Eye (tissue), 1 donor: ENCODE data around the gene FGF11.

ENCODE experiments used
- DNase-seq: peaks from one replicate; pipeline ENCODE4 v3.0.0-alpha.2; 2015

FGF11 gene

DNA sequence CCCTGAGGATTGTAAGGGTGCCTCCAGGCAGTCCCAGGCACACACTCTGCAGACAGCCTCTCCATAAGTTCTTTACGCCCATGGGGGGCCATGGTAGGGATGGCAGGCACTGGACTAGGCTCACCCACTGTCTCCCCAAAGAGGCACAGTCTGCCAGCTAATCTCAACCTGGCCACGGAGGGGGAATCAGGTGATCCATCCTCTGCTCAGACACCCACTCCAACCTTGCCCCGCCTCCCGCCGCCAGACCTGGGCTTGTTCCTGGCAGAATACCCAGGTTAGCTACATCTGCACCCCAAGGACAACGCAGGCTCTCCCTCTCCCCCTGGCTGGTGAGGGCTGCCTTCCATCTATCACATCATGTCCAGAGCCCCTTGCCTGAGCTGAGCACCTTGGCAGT, 30.4 kb upstream of the FGF11 start:
- DNase-seq, result no peak

DNA sequence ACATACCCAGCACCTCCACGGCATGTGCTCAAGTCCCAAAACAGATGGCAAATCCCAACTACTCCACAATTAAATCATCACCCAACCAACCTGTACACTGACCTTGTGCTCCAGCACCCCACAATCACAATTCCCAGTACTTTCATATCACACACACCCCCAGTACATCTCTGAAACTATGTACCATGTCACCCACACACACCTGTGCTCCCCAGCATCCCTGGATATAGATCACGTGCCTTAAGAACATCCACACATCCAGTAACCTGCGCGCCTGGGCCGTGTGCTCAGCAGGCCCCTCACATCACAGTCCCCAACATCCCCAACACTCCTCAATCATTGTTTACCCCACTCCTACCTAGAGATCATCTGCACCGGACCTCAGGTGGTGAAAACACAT, 29.6 kb upstream of the FGF11 start:
- DNase-seq, result no peak

DNA sequence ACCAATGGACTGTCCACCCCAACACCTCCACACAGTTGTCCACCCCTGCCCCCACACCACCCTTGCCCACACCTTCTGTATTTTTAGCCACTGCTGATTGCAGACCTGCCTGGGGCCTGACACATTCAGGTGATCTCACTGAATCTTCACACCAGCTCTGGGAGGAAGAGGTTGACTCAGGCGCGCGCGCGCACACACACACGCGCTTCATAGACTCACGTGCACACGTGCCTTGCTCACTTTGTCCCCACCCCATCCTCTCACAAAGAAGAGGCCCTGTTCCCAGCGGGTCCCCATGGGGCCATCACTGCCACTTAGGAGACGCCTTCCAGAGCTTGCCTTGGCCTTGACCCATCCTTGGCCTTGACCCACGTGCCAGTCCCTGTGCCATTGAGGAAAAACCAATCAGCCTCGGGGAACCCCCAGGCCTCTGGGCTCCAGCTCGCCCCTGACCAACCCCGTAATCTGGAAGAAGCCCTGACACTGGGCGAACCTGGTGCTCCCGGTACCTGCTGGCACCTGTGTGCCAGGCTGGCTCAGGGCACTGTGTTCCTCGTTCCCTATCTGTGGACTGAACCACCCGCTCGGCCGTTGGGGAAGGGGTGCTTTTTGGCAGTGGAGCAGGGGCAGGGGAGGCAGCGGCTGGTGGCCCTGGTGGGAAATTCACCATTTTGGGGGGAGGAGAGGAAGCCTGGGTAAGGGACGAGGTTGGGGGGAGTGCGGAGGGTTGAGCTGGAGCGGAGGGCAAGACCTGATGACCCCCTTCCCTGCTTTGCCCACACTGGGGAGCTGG, 28.5 kb upstream of the FGF11 start:
- DNase-seq, result no peak

DNA sequence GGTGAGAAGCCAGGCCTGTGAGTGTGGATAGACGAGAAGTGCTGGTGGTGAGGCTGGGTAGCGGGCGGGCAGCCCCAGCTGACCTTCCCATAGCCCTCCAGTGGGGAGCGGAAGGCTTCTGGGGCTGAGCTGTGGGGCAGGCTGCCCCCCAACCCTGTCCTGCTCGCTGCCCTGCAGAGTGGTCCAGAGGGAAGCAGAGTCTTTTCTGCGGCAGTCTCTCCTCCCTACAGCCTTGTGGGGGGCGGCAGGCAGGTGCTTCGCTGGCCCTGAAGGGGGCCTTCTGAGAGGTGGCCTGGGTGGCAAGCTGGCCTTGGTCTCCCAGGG, 27.9 kb upstream of the FGF11 start:
- DNase-seq, result no peak

DNA sequence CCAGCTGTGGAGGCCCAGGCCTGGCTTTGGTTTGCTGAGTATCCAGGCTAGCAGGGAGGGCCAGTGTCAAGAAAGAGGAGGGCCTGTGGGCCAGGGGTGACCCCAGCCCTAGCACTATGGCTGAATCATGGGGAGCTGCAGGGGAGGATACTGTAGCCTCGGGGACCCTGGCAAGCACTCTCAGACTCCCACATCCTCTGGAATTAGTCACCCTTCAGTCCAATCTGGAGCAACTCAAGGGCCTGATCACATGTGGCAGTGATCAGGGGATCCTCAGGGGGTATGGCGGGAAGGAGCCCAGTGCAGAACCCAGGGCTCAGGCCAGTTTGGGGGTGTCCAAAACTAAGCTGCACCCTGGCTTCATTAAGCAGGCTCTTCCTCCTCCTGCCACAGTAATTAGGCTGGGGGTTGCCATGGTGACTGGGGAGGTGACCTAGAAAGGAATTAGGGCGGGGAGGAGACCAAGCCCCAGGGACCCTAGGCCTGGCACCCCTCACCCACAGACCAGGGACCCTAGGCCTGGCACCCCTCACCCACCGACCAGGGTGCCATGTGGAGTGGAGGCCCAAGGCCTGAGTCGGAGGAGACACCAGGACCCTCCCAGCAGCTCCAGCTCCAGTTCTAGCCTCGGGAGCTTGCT, 25.8 kb upstream of the FGF11 start:
- peak; percentile 64 for DNase-seq

DNA sequence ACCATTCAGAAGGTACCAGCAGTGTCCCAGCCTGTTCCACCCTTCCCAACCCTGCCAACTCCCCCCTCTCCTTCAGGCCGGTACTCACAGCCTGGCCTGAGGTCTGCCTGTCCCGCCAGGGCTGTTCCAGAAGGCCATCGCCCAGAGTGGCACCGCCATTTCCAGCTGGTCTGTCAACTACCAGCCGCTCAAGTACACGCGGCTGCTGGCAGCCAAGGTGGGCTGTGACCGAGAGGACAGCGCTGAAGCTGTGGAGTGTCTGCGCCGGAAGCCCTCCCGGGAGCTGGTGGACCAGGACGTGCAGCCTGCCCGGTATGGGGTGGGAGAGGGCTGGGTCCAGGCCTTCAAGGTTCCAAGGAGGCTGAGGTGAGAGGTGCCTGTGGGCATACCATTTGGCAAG, 24.5 kb upstream of the FGF11 start:
- no peak for DNase-seq

DNA sequence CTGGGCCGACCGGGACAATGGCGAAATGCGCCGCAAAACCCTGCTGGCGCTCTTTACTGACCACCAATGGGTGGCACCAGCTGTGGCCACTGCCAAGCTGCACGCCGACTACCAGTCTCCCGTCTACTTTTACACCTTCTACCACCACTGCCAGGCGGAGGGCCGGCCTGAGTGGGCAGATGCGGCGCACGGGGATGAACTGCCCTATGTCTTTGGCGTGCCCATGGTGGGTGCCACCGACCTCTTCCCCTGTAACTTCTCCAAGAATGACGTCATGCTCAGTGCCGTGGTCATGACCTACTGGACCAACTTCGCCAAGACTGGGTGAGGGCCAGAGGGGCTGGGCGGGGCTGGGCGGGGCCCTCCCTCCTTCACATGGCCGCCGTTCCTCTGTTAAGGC, 23.5 kb upstream of the FGF11 start:
- no peak for DNase-seq

DNA sequence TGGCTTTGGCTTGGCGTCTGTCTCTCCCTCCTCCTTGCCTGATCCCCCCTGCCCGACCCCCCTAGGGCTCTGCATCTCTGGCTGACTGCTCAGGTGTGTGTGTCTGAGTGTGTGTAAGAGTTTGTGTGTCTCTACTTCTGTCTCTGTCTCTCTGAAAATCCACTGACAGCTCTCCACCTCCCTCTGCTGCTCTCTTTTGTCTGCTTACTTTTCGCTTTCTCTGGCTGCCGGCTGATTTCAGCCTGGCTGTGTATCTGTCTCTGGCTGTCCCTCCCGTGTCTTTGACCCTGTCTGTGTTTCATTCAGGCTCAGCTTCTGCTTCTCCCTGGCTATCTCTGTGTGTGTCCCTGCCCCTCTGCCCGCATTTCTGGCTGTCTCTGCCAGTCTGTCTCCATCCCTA, 23.0 kb upstream of the FGF11 start:
- no peak for DNase-seq

DNA sequence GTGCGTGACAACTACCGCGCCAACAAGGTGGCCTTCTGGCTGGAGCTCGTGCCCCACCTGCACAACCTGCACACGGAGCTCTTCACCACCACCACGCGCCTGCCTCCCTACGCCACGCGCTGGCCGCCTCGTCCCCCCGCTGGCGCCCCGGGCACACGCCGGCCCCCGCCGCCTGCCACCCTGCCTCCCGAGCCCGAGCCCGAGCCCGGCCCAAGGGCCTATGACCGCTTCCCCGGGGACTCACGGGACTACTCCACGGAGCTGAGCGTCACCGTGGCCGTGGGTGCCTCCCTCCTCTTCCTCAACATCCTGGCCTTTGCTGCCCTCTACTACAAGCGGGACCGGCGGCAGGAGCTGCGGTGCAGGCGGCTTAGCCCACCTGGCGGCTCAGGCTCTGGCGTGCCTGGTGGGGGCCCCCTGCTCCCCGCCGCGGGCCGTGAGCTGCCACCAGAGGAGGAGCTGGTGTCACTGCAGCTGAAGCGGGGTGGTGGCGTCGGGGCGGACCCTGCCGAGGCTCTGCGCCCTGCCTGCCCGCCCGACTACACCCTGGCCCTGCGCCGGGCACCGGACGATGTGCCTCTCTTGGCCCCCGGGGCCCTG, 22.2 kb upstream of the FGF11 start:
- DNase-seq, result no peak

DNA sequence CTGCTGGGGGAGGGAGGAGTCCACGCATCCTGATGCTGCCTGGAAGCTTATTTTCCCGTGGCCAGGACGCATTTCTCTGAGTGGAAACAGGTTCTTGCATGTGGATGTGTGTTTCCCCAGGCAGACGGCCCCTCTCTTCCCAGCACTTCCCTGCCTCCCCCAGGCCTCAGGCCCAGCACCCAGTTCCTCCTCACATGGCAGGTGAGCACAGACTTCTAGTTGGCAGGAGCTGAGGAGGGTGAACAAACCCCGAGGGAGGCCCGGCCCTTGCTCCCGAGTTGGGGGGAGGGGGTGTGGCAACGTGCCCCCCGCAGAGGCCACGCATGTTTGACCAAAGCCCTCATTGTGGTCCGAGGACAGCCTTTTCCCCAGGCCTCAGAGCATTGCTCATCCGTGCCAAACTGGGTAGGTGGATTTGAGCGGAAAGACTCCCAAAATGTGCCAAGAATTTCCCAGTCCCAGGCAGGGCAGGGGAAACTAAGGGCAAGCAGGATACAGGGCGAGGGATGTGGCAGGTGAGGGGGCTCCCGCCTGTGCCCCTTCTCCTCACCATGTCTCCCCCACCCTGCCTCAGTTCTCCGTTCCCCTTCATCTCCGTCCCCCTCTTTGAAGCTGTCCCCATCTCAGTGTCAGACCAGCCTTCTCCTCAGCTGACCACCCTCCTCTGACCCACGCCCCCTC, 20.7 kb upstream of the FGF11 start:
- no peak for DNase-seq

DNA sequence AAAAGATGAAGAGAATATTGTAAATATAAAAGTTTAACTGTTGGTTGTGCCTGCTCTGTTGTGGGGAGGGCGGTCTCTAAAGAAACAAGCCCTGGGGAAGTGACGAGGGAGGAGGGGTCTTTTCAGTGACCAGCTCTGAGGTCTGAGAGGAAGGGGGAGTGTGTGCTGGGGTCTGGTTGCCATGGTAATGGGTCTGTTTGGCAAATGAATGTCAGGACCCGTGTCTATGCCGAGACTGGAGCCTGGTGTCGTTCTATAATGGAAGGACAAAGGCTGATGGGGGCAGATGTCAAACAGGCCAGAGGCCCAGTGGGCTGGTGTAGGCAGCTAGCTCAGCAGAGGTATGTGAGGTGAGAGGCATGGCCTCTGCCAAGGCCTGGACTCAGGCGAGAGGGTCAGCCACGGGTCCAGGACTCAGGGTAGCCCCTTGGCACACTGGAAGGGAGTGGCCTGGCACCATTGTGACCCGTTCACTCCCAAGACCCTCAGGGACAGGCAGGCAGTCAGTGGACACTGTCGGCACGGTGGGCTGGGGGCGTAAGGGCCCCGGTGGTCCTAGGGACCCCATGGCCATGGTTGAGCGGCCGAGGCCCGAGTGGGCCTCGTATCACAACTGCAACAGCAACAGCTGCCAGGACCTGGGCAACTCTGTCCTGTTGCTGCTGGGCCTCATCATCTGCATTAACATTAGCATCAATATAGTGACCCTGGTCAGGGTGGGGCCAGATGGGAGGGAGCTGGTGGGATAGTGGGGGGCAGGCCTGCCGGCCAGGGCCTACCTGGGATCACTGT, 19.3 kb upstream of the FGF11 start, which contains the start of gene SPEM1:
Gene SPEM1, plus strand, starts transcription at position 506 of the 792 bp plus-strand sequence. Its CDS starts 61 bp downstream, at position 567.
- peak; percentile 80 for DNase-seq

DNA sequence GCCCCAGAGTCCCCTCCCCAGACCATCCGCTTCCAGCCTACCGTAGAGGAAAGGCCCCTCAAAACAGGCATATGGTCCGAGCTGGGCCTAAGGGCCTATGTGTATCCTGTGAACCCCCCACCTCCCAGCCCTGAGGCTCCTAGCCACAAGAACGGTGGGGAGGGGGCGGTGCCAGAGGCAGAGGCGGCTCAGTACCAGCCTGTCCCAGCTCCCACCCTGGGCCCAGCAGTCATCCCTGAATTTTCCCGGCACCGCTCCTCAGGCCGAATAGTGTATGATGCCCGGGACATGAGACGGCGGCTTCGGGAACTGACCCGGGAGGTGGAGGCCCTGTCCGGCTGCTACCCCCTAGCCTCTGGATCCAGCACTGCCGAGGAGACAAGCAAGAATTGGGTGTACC, 18.1 kb upstream of the FGF11 start:
- DNase-seq, result no peak

DNA sequence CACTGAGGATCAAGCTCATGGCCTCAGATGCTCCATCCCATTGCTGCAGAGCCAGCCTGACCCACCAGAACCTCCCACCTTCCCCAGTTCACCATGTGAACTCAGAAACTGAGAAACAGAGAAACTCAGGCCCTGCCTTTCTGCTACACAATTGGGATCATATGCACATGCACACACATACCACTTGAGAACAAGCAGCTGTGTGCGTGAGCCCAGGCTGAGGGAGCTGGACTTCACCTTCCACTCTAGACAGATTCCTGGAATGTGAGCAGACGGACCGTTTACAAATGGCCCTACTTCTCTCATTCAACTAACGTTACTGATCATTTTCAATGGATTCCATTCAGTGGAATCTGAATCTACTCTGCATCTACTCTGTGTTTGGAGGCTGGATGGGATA, 15.6 kb upstream of the FGF11 start:
- DNase-seq, result no peak

DNA sequence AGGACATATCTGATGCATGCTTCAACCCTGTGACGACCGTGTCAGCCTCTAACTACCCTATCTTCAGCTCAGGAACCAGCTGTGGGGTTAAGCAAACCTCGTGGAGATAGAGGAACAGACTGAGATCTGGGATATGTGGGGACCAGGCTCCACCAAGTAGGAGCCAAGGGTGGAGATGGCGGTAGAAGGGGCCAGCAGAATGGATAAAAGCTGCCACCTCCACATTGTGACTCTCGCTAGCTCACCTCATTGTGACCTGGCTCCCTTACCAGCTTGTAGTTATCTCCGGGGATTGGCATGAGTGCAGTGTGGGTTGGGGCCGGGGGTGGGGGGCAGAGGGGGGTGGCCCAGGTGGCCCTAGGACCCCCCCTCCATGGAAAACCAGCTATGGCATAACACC, 14.0 kb upstream of the FGF11 start, which contains the start of gene SPEM2:
Gene SPEM2, plus strand, starts transcription at position 301 of the 400 bp plus-strand sequence. Its CDS starts 73 bp downstream, at position 374.
- no peak for DNase-seq

DNA sequence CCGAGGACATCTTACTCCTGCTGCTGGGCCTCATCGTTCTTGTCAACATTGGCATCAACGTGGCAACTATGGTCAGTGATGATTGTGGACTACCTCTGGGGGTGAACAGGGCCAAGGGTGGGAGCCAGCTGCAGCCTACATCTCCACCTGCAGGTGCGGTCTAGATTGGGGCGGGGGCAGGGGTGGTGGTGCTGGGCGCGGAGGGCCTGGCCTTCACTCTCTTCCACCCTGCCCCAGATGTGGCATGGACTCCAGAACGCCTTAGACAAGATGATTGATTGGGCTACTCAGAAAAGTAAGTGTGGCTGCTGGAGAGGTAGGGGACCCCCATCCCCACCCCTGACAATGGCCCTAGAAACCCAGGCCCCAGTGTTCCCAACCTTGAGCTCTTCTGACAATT, 13.6 kb upstream of the FGF11 start:
- DNase-seq, result no peak

DNA sequence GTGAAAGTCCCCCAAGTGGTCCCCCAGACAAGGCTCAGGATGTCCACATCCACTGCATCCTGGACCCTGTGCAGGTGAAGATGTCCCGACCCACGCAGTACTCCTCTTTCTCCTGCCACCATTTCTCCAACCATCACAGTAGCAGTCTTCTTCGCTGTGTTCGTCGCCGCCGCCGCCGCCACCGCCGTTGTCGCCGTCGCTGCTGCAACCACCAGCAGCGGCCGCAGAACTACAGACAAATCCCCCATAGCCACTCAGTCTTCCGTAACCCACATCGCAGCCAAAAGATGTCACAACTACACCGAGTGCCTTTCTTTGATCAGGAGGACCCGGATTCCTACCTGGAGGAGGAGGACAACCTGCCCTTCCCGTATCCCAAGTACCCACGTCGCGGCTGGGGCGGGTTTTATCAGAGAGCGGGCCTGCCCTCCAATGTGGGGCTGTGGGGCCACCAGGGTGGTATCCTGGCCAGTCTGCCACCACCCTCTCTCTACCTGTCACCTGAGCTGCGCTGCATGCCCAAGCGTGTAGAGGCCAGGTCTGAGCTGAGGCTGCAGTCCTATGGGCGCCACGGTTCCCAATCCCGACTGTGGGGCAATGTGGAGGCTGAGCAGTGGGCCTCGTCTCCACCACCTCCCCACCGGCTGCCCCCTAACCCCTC, 13.0 kb upstream of the FGF11 start:
- no peak for DNase-seq

DNA sequence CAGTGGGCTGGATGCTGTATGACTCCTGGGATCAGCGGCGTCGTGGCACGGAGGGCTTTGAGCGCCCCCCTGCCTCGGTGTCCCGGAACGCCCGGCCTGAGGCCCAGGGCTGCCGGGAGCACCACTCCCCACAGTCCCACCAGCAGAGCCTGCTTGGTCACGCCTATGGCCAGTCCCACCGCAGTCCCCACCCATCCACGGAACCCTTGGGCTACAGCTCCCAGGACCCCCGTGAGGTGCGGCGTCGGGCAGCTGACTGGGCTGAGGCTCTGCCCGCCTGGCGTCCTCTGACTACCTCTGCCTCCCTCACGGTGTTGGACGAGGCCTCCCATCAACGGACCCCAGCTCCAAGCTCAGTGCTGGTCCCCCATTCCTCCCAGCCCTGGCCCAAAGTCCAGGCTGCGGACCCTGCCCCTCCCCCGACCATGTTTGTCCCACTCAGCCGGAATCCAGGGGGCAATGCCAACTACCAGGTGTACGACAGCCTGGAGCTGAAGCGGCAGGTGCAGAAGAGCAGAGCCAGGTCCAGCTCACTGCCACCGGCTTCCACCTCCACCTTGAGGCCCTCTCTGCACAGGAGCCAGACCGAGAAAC, 12.3 kb upstream of the FGF11 start:
- DNase-seq, result no peak

DNA sequence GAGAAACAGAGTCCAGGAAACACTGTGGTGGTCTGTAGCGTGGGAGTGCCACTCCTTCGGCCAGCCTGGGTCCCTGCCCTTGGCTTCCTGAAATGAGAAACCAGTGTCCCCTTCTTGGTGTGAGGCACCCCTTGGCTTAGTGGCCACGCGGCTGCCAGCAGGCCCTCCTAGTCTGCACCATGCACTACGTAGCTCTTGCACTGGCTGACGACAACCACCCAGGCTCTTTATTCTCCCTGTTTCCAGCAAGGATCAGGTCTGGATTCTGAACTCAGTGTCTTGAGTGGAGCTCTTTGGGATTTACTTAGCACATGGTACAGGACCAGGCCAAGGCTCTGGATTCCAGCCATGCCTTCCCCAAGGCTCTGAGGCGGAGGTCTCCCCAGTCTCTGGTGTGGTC, 11.8 kb upstream of the FGF11 start:
- DNase-seq, result no peak

DNA sequence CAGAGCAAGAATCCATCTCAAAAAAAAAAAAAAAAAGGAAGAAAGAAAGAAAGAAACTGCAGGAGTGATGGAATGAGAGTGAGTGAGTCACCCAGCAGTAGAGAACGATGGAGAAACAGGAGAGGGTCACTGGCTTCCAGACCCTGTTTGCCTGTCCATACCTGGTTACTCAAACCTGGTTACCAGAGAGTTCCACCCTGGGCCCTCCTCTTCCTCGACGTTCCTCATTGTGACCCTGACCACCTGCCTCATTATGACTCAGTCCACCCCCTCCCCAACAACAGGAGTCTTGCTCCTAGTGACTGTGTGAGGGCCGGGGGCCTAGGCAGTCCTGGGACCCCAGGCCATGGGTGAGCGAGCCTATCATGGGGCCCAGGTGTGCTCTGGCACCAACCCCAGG, 10.8 kb upstream of the FGF11 start, which contains the start of gene SPEM3:
Gene SPEM3, plus strand, starts transcription at position 301 of the 400 bp plus-strand sequence. Its CDS starts 46 bp downstream, at position 347.
- DNase-seq, result no peak

DNA sequence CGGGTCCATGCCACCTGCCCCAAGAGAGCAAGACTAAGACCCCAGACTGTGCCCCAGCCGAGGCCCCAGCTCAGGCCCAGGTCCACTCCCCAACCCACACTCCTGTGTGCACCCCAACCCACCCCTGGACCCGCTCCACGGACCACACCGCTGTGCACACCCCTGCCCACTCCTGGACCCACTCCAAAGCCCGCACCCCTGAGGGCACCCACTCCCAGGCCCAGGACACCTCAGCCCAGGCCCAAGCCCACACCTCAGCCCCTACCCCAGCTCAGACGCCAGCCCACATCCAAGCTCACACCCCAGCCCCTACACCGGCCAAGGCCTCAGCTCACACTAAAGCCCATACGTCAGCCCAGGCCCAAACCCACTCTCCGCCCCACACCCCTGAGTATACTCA, 9.6 kb upstream of the FGF11 start:
- DNase-seq, result no peak

DNA sequence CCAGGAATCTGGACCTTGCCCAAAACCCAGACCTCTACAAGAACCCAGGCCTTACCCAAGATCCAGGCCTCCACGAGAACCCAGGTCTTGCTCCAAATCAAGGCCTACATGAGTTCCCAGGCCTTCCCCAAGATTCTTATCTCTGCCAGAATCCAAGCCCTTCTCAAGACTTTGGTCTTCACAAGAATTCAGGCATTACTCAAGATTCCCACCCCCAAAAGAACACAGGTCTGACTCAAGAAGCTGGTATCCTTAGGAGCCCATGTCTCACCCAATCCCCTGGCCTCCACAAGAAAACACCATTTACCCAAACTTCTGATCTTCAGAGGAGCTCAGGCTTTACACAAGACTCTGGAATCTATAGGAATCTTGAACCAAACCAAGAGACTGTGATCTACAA, 8.1 kb upstream of the FGF11 start:
- no peak for DNase-seq

DNA sequence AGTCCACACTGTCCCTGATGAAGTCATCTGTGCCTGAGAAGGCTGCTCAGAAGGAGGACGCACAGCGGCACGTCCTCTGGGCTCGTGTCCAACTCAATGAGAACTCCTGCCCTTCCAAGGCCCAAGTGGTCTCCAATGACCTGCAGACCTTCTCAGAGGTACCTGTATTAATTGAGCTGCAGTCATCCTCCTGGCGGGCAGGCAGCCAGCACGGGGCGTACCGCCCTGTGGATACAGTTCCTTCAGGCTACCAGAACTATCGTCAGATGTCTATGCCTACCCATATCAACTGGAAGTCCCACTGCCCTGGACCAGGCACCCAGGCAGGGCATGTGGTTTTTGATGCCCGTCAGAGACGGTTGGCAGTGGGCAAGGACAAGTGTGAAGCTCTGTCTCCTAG, 7.0 kb upstream of the FGF11 start:
- DNase-seq, result no peak
